Stimulated activated CD8-positive, alpha-beta memory T cell treated with anti-CD3 and anti-CD28 coated beads, Interleukin-12 subunit alpha, Interleukin-12 subunit beta, amount 100 ng/mL, for 24 hours (primary cell): ENCODE data around the gene OSBPL5.

Experiments
- DNase-seq: peaks from one replicate; pipeline ENCODE4 v3.0.0-alpha.2; 2020; ENCODE audit errors: extremely low read depth

The OSBPL5 gene

DNA sequence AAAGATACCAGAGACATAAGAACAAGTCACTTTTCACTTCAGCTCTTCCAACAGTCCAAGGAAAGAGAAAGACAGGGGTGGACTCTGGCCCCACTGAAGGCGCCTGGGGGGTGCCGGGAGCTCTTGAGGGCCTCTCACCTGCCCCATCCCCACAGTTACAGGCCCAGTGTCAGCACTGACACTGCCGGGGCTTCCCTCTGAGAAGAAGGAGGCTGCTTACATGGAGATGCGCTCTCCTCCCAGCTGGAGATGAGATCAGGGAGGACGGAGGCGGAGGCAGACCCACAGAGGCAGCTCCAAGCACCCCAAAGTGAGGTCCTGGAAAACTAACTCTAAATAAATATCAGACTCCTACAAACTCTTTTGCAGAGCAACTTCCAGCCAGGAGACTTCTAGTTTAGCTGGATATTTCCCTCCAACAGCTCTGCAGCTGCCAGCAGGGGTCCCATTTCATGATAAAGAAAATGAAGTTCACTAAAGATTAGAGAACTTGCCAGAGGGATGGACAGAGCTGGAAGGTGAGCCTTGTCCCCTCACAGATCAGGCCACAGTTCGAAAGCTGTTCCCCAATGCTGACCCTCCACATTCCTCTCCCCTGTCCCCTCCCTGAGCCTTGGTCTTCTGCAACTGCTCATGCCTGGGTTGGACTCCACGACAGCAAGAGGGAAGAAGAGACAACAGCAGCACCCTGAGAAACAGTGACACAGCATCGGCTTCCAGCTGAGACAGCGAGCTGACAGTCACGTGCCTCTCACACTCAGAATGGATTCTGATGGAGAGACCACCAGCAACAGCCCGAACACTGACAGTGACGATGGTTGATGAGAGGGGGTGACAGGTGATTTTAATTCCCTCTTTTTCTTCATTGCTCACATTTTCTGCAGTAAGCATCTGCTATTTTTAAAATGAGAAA lies 113.7 kb downstream of the OSBPL5 start:
- DNase-seq = no peak

DNA sequence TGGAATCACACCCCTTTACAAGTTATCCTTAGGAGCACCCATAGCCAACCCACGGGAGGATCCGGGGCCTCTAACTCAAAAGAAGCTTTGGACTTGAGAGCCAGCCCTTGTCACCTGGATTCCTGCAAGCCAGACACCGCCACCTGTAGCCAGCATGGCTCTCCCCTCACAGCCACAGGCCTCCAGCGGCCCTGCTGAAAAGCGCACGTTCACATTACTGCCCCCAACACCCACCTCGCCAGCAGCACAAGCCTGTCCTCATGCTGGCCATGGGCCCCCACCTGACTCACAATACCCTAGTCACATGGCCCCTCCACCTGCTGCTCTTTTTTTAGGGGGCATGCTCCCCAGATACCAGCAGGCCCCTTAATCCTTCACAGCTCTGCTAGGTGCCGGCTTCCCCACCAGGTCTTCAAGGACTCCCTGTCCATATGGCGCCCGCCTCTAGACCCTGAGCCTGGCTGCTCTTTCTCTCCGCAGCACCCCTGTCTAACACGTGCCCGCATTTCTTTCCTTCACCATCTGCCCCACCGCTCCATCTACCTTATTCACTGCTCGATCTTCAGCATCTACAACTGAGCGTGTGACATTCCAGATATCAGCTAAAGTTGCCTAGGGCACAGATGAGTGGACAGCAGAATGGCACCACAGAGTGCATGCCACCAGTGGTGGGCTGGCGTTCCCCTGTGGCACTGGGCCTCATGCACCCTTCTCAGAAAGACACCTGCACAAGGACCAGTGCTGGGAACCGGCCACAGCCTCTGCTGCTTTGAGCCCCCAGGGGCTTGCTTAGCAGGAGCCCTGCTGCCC lies 114.5 kb downstream of the OSBPL5 start:
- no peak for DNase-seq

DNA sequence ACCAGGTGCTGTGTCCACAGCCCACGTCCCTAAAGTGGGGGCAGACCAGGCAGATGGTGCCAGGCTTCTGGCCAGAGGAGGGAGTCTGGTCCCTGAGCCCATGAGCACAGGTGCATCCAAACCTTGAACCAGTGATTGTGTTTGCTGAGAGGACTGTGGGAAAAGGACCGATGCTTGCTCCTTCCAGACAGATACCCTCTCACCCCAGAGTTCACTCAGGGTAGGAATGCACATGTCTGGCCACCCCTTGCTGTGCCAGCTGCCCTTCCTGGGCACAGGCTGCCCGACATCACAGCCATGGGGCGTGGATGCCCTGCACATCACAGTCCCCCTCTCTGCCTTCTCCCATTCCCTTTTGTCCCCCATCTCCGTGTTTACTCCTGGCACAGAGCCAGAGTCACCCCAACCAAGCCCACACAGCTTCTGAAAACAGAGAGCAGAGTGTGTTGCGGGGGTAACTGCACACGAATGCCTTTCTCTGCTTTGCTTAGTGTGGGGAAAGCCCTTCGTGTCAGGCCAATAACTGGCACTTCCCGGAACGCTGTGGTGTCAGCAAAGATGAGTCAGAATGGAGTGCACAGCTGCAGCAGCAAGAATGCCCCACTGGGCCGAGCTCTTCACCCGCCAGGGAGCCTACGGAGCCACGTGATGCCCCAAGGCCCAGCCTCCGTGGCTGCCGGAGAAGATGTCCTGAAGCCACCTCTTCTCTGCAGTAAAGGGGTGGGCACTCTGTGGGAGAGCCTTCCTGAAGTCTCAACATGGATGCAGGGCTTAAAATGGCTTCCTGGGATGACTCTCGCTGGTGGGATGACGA lies 115.5 kb downstream of the OSBPL5 start:
- DNase-seq = peak; percentile 20

DNA sequence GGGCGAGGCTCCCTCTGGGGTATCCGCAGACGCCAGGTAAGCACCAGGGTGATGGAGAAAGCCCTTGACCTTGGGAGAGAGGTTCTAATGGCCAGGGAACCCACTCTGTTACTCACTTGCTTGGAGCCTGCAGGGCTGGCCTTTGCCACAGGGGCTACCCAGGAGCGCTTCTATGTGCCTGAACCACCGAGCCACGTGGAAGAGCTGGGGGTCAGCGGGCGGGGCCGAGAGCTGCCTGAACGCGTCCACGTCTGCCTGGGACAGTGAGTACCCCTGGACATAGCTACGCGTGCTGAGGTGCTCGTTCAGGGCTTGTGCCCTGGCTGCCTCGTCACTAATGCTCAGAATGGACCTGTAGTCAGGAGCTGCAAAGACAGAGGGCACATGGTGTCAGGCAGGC lies 117.5 kb downstream of the OSBPL5 start:
- no peak for DNase-seq

DNA sequence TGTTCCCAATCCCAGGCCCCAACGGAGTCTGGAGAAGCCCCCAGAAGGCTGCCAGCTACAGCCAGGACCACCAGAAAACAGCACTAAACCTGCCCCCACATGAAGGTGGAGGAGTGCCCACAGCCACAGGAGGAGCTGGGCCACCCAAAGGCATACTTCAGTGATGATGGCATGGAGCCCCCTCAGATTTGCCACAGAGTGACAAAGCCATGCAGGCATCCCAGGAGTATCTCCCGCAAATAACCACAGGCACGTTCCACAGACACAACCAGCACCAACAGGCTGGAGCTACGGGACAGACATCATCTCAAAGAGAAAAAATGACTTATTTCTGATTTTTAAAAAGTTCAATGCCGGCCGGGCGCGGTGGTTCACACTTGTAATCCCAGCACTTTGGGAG lies 118.5 kb downstream of the OSBPL5 start:
- no peak for DNase-seq

DNA sequence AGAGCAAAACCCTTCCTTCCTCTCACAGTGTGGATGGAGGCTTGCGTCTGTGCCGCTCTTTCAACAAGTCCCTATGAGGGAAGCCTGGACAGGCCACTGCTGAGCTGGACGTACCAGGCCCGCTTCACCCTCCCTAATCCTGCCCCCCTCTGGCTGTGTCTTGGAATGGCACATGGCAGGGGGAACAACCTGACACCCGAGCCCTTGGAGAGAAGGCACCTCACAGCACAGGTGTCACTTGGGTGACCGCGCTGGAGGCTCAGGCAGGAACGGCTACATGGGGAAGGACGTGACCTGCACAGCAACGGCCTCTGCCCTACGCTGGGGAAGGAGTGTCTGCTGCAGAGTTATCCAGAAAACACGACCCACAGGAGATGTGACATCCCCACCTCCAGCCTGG lies 118.9 kb downstream of the OSBPL5 start:
- DNase-seq = no peak

DNA sequence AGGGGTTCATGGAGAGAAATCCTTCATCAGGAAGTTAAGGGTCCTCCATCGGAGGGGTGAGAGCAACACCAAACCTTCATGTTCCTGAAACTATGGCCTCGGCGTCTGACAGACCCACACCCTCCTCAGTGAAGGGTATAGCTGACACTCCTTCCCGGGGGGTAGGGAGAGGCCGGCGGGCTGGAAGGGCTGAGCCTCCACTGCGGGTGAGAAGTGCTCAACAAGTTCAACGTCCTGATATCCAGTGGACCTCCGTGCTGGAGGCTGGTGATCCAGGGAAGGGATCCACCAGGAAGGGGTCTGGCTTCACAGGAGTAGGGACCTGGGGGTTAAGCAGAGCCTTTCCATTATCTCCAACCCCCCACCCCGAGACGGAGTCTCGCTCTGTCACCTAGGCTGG lies 120.2 kb downstream of the OSBPL5 start:
- DNase-seq = no peak

DNA sequence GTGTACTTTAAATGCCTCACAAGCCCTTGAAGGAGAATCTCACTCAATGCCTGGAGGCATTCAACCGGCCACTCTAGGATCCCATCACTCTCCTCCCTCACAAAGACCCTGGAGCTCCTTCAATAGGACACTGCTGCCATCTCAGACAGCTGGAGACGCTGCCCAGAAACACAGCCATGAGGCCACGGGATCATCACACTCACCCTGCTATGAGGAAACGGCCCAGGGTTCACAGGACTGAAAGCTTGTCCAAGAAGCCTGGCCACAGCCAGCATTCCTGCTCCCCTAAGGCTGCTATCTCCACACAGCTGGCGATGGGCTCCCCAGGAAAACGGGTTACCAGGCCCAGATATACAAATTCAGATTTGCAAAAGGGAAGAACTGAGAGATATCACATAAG lies 121.1 kb downstream of the OSBPL5 start:
- no peak for DNase-seq

DNA sequence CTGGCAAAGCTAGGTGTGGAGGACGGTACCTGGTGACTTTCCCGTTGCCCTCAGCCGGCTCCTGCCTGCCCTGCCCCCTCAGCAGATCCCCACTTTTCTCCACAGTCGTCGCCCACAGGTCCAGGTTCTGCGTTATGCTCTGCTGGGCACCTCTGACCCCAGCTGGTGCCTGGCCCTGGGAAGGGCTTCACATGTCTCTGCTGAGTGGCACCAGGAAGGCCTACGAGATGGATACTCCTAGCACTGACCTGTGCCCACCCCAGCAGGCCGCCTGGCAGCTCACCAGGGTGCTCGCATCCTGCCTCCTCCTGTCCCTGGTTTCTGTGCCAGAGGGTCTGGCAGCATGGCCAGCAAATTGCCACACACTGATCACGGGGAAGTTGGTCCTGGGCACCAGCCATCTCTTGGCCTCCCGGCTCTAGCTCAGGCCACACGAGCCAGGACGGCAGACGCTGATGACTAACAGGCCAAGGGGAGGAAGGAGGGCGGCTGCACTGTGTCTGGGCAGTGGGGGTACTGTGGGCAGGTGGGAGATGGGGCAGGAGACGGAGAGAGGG lies 121.7 kb downstream of the OSBPL5 start:
- DNase-seq = no peak

DNA sequence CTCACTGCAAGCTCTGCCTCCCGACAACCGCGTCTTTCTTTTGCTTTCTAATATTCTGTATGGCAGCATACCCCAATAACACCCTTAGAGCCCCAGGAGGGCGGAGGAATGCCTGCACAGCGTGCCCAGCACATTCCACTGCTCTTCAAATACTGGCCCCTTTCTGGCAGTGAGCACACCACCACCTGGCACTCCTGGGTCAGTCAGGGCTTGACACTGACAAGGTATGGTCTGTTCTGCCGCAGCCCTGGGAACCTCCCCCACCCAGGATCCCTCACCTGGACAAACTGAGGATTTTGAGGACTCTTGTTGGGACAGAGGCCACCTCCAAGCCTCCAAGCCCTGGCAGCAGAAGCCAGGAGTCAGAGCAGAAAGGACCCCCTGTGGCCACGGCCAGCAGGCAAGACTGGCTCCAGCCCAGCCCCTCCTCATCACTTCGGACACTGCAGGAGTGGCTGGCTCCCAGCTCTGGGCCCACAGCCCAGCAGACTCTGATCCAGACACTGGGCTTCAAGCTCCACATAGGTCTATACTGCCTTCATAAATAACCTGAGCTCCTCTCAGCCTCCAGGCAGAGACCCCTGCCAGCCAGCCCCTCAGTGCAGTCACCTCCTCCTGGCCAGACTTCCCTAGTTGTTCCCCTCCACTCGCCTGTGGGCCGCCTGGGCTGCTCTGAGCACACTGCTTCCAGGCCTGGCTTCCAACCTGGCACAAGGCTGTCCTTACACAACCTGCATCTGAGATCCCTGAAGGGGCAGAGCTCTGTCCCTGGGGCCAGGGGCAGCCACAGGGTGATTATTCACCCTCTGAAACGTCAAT lies 122.4 kb downstream of the OSBPL5 start:
- no peak for DNase-seq

DNA sequence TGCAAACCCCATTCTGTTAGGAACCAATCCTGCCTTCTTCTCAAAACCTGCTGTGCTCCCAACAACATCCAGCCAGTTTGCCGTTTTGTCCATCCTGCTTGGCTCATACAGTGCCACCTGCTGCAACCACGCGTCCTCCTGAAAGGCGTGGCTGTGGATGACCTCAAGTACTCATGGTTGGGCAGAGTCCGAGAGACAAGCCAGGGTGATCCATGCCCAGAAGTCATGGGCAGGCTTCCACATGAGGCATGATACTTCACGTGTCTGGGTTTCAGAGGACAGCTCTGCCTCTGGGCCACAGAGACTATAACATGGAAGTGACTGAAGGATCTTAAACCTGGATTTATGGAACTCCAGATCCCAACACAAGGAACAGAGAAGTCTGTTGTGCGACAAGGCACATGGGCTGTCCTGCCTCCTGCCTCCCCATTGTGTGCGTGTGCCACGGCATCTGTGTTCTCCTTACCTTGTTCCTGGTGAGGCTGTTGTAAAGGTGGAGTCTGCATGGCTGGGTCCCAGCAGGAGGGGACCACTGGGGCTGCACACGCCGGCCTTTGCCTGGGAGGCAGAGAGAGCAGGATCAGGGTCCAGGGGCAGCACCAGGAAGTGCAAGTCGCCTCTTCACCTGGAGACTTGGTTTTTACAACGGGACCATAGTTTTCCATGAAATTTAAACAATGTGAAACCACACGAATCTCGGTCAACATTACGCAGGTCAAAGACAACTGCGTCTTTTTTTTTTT lies 123.2 kb downstream of the OSBPL5 start:
- no peak for DNase-seq

DNA sequence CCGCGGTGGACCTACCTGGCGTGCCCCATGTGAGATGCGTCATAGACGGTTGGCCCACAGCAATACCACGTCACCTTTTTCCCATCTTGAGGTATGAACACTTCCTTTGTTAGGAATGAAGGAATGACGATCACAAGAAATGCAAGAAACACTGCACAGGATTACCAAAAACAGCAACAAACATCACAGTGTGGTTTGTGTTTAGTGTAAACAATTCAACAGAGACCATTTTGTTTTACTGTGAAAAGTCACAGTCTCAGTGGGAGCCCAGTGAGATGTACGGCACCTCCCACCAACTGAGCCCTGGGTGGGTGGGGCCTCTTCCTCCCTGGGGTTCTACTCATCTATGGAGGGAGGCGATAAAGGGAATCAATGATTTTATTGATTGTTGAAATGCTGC lies 124.2 kb downstream of the OSBPL5 start:
- no peak for DNase-seq

DNA sequence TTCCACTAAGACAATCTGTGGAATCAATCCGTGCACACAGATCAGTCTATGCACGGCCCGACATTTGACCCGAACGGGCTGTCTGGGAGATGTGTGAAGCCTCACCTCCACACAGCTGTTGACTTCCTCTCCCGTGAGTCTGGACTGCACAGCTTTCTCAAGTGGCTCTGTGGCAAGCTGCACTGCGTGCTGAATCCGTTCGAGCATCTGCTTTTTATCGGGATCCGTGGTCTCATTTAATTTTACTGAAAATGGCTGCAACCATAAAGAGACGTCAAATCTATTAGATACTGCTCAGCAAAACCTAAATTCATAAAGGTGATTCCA lies 127.2 kb downstream of the OSBPL5 start:
- no peak for DNase-seq
